SK-N-SH treated with all-trans-retinoic acid at 6 μM for 48 hours (cell line): ENCODE results near the gene ARAP3.

Source experiments
- GLIS3 ChIP-seq: fragments of 250-450 bp; sonication (Bioruptor Pico); IDR thresholded peaks from 2 replicates; pipeline ENCODE4 v1.5.0; 2020; ENCODE audit warnings: mild to moderate bottlenecking, moderate library complexity
- TF ChIP-seq, protein P1 (sequence below): fragments of 250-450 bp; sonication (Bioruptor Pico); IDR thresholded peaks from 2 replicates; pipeline ENCODE4 v1.8.0; 2020; ENCODE audit warnings: mild to moderate bottlenecking, moderate library complexity, borderline replicate concordance

DNA sequence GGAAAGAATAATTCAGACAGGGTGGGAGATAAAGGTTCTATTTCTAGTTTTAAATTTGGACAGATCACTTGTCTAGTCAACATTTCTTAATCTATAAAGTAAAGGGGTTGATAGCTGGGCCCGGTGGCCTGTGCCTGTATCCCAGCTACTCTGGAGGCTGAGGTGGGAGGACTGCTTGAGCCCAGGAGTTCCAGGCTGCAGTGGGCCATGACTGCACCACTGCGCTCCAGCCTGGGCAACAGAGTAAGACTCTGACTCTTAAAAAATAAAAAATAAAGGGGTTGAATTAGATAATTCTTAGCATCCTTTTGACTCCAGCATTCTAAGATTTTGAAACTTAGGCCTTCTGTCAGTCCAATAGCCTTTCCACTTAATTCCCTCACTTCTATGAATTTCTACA lies 74.0 kb downstream of the ARAP3 start:
- TF ChIP-seq, protein P1, sequence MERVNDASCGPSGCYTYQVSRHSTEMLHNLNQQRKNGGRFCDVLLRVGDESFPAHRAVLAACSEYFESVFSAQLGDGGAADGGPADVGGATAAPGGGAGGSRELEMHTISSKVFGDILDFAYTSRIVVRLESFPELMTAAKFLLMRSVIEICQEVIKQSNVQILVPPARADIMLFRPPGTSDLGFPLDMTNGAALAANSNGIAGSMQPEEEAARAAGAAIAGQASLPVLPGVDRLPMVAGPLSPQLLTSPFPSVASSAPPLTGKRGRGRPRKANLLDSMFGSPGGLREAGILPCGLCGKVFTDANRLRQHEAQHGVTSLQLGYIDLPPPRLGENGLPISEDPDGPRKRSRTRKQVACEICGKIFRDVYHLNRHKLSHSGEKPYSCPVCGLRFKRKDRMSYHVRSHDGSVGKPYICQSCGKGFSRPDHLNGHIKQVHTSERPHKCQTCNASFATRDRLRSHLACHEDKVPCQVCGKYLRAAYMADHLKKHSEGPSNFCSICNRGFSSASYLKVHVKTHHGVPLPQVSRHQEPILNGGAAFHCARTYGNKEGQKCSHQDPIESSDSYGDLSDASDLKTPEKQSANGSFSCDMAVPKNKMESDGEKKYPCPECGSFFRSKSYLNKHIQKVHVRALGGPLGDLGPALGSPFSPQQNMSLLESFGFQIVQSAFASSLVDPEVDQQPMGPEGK (CRISPR knock-in tag): no peak
- TF ChIP-seq GLIS3 (CRISPR knock-in tag): no peak
